ENCODE results near the gene GRHL1.
A peak's percentile ranks its signal among the peaks of the same experiment; 100 is the strongest.

GRHL1 gene

DNA sequence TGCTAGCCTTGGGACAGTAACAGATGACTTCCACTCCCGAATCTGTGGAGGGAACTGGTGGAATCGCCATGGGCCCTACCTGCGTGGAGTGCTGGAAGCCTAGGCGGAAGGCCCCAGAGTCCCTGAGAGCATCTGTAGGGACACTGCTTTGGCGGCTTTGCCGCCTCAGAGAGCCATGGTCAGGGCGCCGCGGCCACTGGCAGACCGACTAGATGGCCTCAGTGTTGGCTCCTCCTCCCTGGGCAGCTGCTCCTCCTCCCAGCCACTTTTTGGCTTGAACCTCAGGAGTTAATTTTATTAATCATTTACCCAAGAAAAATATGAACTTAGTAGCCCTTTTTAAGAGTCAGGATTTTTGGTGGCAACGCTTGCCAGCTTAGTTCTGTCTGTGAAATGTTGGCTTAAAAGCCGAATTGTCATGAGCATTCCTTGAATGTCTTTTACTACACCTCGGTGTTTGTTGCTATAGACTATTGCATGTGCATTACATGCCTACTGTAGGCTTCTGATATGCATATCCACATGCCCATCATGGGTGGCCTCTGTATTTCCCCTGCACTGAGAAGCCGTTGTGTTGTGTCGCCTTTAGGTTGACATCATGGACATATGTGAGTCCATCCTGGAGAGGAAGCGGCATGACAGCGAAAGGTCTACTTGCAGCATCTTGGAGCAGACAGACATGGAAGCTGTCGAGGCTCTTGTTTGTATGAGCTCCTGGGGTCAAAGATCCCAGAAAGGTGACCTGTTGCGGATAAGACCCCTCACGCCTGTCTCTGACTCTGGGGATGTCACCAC is 94.3 kb downstream of the GRHL1 start:
- TF ChIP-seq, protein P1, sequence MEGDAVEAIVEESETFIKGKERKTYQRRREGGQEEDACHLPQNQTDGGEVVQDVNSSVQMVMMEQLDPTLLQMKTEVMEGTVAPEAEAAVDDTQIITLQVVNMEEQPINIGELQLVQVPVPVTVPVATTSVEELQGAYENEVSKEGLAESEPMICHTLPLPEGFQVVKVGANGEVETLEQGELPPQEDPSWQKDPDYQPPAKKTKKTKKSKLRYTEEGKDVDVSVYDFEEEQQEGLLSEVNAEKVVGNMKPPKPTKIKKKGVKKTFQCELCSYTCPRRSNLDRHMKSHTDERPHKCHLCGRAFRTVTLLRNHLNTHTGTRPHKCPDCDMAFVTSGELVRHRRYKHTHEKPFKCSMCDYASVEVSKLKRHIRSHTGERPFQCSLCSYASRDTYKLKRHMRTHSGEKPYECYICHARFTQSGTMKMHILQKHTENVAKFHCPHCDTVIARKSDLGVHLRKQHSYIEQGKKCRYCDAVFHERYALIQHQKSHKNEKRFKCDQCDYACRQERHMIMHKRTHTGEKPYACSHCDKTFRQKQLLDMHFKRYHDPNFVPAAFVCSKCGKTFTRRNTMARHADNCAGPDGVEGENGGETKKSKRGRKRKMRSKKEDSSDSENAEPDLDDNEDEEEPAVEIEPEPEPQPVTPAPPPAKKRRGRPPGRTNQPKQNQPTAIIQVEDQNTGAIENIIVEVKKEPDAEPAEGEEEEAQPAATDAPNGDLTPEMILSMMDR (IDR thresholded peaks at IDR 0.05; ENCODE audit: borderline replicate concordance, control extremely low read depth, extremely low read depth, insufficient read depth, missing control alignments) = no peak
- in situ Hi-C loops (cut with MboI; ENCODE audit: low sequenced_read_pairs, unreplicated experiment) = no loop called here
- no peak for DNase-seq (ENCODE audit: low spot score)

DNA sequence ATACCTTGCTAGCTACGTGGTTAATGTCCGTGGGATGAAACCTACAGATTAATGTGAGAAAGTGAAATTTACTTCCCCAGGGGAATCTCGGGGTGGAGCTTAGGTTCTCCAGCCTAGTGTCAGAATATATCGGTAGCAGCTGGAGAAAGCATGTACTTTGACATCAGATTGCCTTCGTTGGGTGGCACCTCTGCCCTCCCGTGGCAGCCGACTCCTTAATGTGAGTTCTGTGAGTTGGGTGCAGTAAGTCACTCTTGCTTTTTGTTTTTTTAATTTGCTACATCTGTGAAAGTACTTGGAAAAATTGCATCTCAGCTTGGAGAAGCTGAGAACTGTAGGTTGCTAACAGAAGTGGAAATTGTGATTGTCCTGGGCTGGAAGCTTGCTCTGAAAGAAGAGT is 95.4 kb downstream of the GRHL1 start:
- in situ Hi-C loops (cut with MboI; ENCODE audit: low sequenced_read_pairs, unreplicated experiment) = no loop called here

DNA sequence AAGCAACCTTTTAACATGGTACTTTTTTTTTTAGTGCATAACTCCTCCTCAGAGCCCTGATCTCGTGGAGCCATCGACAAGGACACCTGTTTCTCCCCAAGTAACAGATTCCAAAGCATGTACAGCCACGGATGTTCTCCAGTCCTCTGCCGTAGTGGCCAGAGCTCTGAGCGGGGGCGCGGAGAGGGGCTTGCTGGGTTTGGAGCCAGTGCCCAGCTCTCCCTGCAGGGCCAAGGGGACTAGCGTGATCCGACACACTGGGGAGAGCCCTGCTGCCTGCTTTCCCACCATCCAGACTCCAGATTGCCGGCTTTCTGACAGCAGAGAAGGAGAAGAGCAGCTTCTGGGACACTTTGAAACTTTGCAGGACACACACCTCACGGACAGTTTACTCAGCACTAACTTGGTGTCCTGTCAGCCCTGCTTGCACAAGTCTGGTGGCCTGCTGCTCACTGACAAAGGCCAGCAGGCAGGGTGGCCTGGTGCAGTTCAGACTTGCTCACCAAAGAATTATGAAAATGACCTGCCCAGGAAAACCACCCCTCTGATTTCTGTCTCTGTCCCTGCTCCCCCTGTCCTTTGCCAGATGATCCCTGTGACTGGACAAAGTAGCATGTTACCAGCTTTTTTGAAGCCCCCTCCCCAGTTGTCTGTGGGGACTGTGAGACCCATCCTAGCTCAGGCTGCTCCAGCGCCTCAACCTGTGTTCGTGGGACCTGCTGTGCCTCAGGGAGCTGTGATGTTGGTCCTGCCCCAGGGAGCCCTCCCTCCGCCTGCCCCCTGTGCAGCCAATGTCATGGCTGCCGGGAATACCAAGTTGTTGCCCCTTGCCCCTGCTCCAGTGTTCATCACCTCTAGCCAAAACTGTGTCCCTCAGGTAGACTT is 96.4 kb downstream of the GRHL1 start:
- DNase-seq (ENCODE audit: low spot score) = no peak
- in situ Hi-C loops (cut with MboI; ENCODE audit: low sequenced_read_pairs, unreplicated experiment) = no loop called here
- TF ChIP-seq, protein P1 (IDR thresholded peaks at IDR 0.05; ENCODE audit: borderline replicate concordance, control extremely low read depth, extremely low read depth, insufficient read depth, missing control alignments) = no peak

More for the DNA sequence above, 95.4 kb downstream of the GRHL1 start:
- TF ChIP-seq, protein P1 (IDR thresholded peaks at IDR 0.05; ENCODE audit: borderline replicate concordance, control extremely low read depth, extremely low read depth, insufficient read depth, missing control alignments) = no peak
- no peak for DNase-seq (ENCODE audit: low spot score)

DNA sequence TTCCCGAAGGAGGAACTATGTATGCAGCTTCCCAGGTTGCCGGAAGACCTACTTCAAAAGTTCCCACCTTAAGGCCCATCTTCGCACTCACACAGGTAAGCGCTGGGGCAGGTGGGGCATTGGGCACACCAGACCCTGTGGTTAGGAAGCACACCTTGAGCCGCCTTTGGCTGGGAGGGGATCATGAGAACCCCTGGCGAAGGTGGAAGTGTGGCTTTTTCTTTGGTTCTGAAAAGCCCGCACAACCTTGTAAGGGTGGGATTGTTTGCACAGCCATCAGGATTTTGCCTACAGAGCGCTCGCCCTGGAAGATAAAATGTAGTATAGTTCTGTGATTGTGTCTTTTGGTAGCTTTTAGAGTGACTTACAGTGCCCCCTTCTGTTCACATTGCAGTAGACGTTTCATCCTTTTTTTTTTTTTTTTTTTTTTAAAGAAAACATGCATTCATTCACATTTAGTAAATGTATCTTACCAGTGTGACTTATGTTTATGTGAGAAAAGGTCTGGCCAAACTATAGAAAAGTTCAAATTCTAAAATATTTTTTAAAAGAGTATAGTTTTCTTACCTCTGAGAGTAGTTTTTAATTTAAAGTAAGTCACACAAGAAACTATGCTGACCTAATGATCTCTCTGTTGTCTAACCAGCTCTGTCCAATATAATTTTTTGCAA is 97.1 kb downstream of the GRHL1 start:
- TF ChIP-seq, protein P1 (IDR thresholded peaks at IDR 0.05; ENCODE audit: borderline replicate concordance, control extremely low read depth, extremely low read depth, insufficient read depth, missing control alignments) = peak; percentile 40
- peak; percentile 74 for DNase-seq (ENCODE audit: low spot score)
- in situ Hi-C loops (cut with MboI; ENCODE audit: low sequenced_read_pairs, unreplicated experiment) = no loop called here

Measured in GM13976 (cell line).